B cell (primary cell): ENCODE measurements around the gene SH3YL1. TPM values are rescaled to one million over a fixed set of nuclear protein-coding genes. Genes with fewer than 3 reads are reported as not detected.

Experiments used
- ATAC-seq: fragments of 200-7000 bp; cut with Tn5 transposase; one replicate; pipeline ENCODE4 v1.10.0; 2021; ENCODE audit warnings: low read depth, mild to moderate bottlenecking, moderate number of reproducible peaks, moderate library complexity
- CTCF ChIA-PET: fragments of 350-600 bp; sonication (Branson Sonifier 250); formaldehyde crosslinking; loops from one replicate; lab custom pipeline; 2021; ENCODE audit warnings: antibody characterized with exemption, inconsistent platforms; lab: Charles Lee
- POLR2A ChIA-PET: fragments of 350-600 bp; sonication (Branson Sonifier 250); formaldehyde crosslinking; loops from one replicate; lab custom pipeline; 2021; ENCODE audit warnings: antibody characterized with exemption; lab: Charles Lee
- DNase-seq: peaks from one replicate; pipeline ENCODE4 v3.0.0; 2013
- H2AFZ ChIP-seq: 2 replicates; pipeline ENCODE4 v1.6.1; 2012; ENCODE audit warnings: mild to moderate bottlenecking, low read depth, low read length; ENCODE audit not compliant: insufficient read depth, poor library complexity, severe bottlenecking
- H3K27ac ChIP-seq, 2 donors: 1 replicate in 1 of 2; 2 replicates in 1 of 2; pipeline ENCODE4 v1.5.1; 2012 to 2013; ENCODE audit warnings: low read length in 2 of 2, mild to moderate bottlenecking in 2 of 2, moderate library complexity in 1 of 2
- H3K27me3 ChIP-seq, 4 experiments: fragments of 200-600 bp in 1 of 4; sonication (generic) in 1 of 4; replicated peaks in 1 of 4; 1 replicate in 2 of 4; 2 replicates in 2 of 4; pipeline versions ENCODE4 v1.6.1 to v1.7.0; 2013 to 2016; ENCODE audit warnings: low read length in 3 of 4, mild to moderate bottlenecking in 2 of 4, mixed read lengths in 1 of 4, moderate library complexity in 1 of 4; ENCODE audit not compliant: insufficient read depth in 4 of 4, control insufficient read depth in 3 of 4; ENCODE audit errors: control extremely low read depth in 1 of 4
- H3K36me3 ChIP-seq, 2 experiments: replicated peaks in 1 of 2; 1 replicate in 1 of 2; 2 replicates in 1 of 2; pipeline versions ENCODE4 v1.6.1 to v1.7.1; 2013; ENCODE audit warnings: low read length in 1 of 2; ENCODE audit not compliant: insufficient read depth in 2 of 2, control insufficient read depth in 1 of 2; ENCODE audit errors: control extremely low read depth in 1 of 2, extremely low read depth in 1 of 2
- H3K4me1 ChIP-seq, 2 donors: fragments of 200-600 bp in 1 of 2; sonication (generic) in 1 of 2; 1 replicate in 1 of 2; 2 replicates in 1 of 2; pipeline versions ENCODE4 v1.5.1 to v1.6.1; 2013 to 2017; ENCODE audit warnings: low read length in 2 of 2; ENCODE audit not compliant: control insufficient read depth in 2 of 2, insufficient read depth in 2 of 2
- H3K4me2 ChIP-seq: replicated peaks from 2 replicates; pipeline ENCODE3; 2012; ENCODE audit warnings: mild to moderate bottlenecking, low read depth, low read length; ENCODE audit not compliant: poor library complexity, severe bottlenecking
- H3K4me3 ChIP-seq, 5 experiments: fragments of 200-600 bp in 1 of 5; sonication (generic) in 1 of 5; 1 replicate in 3 of 5; 2 replicates in 2 of 5; pipeline versions ENCODE4 v1.5.1 to v1.7.0; 2011 to 2016; ENCODE audit warnings: low read length in 4 of 5, mild to moderate bottlenecking in 4 of 5, low read depth in 2 of 5, control low read depth in 1 of 5, moderate library complexity in 1 of 5; ENCODE audit not compliant: insufficient read depth in 1 of 5; ENCODE audit errors: control extremely low read depth in 1 of 5, extremely low read depth in 1 of 5
- H3K79me2 ChIP-seq: fragments of 200-600 bp; sonication (generic); one replicate; pipeline ENCODE4 v1.6.0; 2016; ENCODE audit warnings: low read length; ENCODE audit not compliant: control insufficient read depth, insufficient read depth
- H3K9ac ChIP-seq: fragments of 200-600 bp; sonication (generic); 2 replicates; pipeline ENCODE4 v1.6.1; 2017; ENCODE audit warnings: mild to moderate bottlenecking, low read length, moderate library complexity
- H3K9me3 ChIP-seq, 3 donors: one replicate each; pipeline versions ENCODE4 v1.6.1 to v1.7.1; 2013; ENCODE audit warnings: low read length in 2 of 3; ENCODE audit not compliant: control insufficient read depth in 2 of 3, insufficient read depth in 1 of 3; ENCODE audit errors: control extremely low read depth in 1 of 3
- H4K20me1 ChIP-seq: 2 replicates; pipeline ENCODE4 v1.6.0; 2012; ENCODE audit warnings: mild to moderate bottlenecking, low read length; ENCODE audit not compliant: insufficient read depth, control insufficient read depth, poor library complexity, severe bottlenecking
- H3K27ac Mint-ChIP-seq: one replicate; pipeline ENCODE4 v1.8.0; 2021; ENCODE audit warnings: mixed read lengths
- H3K27me3 Mint-ChIP-seq: one replicate; pipeline ENCODE4 v1.8.0; 2021; ENCODE audit warnings: mixed read lengths
- H3K4me1 Mint-ChIP-seq: one replicate; pipeline ENCODE4 v1.8.0; 2021; ENCODE audit warnings: mixed read lengths
- H3K4me3 Mint-ChIP-seq: one replicate; pipeline ENCODE4 v1.8.0; 2021; ENCODE audit warnings: mixed read lengths
- H3K9me3 Mint-ChIP-seq: one replicate; pipeline ENCODE4 v1.8.0; 2022; ENCODE audit warnings: mixed read lengths; ENCODE audit not compliant: insufficient read depth
- EZH2 ChIP-seq: IDR thresholded peaks from 2 replicates; pipeline ENCODE4 v1.6.1; 2012; ENCODE audit warnings: borderline replicate concordance, low read depth, mild to moderate bottlenecking, moderate library complexity, low read length; ENCODE audit not compliant: insufficient read depth, poor library complexity, severe bottlenecking
- WGBS: methylation state at CpG from one replicate; pipeline ENCODE4 v1.1.5; 2013; ENCODE audit warnings: missing lambda C conversion rate; ENCODE audit not compliant: insufficient coverage; 5-methylcytosine and 5-hydroxymethylcytosine counted together
- intact Hi-C: fragments of 100-400 bp; cut with micrococcal nuclease; formaldehyde crosslinking; loops from one replicate; pipeline ENCODE4 v1.10.0; 2022
- polyA plus RNA-seq: library from polyadenylated mRNA; depleted of rRNA; stranded (reverse); fragments of >200 nt; gene quantifications from 2 replicates; pipeline ENCODE4 v1.2.3, GENCODE V29; 2012
- total RNA-seq, 2 donors: library from RNA; stranded (reverse); fragments of 120-200 nt in 1 of 2; gene quantifications; 1 replicate in 1 of 2; 2 replicates in 1 of 2; pipeline versions ENCODE4 v1.2.3 to v1.2.4, GENCODE V29; 2013 to 2022
- TF ChIP-seq, protein P1 (sequence below): fragments of 200-600 bp; IDR thresholded peaks from one replicate; pipeline ENCODE4 v1.8.0; 2022; ENCODE audit warnings: antibody characterized with exemption, mild to moderate bottlenecking

SH3YL1 gene
- total and polyA plus RNA-seq, 2 donors (not counting 1 experiment from before 2014, with no cell fraction given): 33.2 to 48.4 TPM

DNA sequence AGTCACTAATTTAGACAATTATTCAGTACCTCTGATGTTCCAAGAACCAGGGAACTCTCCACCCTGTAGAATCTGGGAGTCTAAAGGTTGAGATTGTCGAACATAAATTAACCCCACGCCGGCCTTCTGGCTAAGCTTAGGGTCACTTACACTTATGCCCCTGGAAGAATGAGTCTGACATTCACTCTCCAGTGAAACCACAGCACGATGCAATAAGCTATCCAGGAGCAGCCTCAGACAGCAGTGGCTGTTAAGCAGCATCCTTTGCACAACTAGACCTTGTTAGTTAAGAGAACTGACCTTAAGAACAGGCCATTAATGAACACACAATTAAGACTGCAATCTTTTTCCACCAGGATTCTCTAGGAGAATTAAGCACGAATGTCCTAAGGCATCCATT lies 25.0 kb downstream of the SH3YL1 start:
- no peak overlapping the region for H3K27ac ChIP-seq
- TF ChIP-seq EZH2: no peak
- TF ChIP-seq, protein P1, sequence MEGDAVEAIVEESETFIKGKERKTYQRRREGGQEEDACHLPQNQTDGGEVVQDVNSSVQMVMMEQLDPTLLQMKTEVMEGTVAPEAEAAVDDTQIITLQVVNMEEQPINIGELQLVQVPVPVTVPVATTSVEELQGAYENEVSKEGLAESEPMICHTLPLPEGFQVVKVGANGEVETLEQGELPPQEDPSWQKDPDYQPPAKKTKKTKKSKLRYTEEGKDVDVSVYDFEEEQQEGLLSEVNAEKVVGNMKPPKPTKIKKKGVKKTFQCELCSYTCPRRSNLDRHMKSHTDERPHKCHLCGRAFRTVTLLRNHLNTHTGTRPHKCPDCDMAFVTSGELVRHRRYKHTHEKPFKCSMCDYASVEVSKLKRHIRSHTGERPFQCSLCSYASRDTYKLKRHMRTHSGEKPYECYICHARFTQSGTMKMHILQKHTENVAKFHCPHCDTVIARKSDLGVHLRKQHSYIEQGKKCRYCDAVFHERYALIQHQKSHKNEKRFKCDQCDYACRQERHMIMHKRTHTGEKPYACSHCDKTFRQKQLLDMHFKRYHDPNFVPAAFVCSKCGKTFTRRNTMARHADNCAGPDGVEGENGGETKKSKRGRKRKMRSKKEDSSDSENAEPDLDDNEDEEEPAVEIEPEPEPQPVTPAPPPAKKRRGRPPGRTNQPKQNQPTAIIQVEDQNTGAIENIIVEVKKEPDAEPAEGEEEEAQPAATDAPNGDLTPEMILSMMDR: no peak
- H3K9me3 Mint-ChIP-seq: peaks cover 1% of the 10 kb centered on the region
- no peaks in the 10 kb centered on the region for H3K27me3 ChIP-seq
- ATAC-seq: no peak
- intact Hi-C loops: no loop called here
- H4K20me1 ChIP-seq: no peaks in the 10 kb centered on the region
- no peak overlapping the region for H3K4me3 Mint-ChIP-seq
- no peaks in the 10 kb centered on the region for H3K9me3 ChIP-seq
- H3K9ac ChIP-seq: no peak overlapping the region
- ChIA-PET CTCF (interaction anchor here (0.8 to 3.0 kb wide), 2 partner anchors 9 to 52 kb away, joined by 3 to 11 read pairs; no protein-coding TSS in a partner anchor), POLR2A (no interaction called here)
- no peak overlapping the region for H2AFZ ChIP-seq
- H3K79me2 ChIP-seq: no peaks in the 10 kb centered on the region
- H3K4me1 ChIP-seq: no peaks in the 10 kb centered on the region
- no peaks in the 10 kb centered on the region for H3K4me1 Mint-ChIP-seq
- H3K27ac Mint-ChIP-seq: no peak overlapping the region
- WGBS: 98% methylated on average over 4 of the region's 5 CpGs
- peaks cover 4 to 17% of the 10 kb centered on the region in 2 experiments for H3K36me3 ChIP-seq
- no peak for DNase-seq
- no peaks in the 10 kb centered on the region for H3K27me3 Mint-ChIP-seq
- H3K4me3 ChIP-seq: no peak overlapping the region
- no peak overlapping the region for H3K4me2 ChIP-seq

DNA sequence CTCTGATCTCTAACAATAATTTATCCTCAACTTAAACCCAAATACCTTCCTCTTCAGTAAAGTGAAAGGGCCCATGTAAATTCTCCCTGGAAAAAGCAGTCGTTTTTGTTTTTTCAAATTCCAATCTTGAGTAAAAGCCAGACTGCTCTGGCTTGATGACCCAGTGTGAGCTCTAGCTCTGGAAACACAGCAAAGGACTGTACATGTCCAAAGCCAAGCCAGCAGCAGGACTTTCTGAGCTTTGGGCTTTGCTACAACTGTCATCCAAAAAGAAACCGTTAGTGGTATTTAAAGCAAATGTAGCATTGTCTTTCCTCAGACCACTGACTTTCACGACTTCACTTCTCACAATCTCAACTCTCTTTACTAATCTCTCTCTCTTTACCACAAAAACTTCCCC lies 25.4 kb downstream of the SH3YL1 start:
- Mint-ChIP-seq H3K4me1 (no peaks in the 10 kb centered on the region), H3K4me3 (no peak overlapping the region), H3K27ac (no peak overlapping the region), H3K27me3 (no peaks in the 10 kb centered on the region), H3K9me3 (peaks cover 1% of the 10 kb centered on the region)
- Histone ChIP-seq H3K4me2 (no peak overlapping the region), H3K4me1 (no peaks in the 10 kb centered on the region), H3K4me3 (no peak overlapping the region), H3K27ac (no peak overlapping the region), H3K27me3 (no peaks in the 10 kb centered on the region), H3K9me3 (no peaks in the 10 kb centered on the region), H3K36me3 (peaks cover 3 to 13% of the 10 kb centered on the region in 2 experiments), H4K20me1 (no peaks in the 10 kb centered on the region), H3K79me2 (no peaks in the 10 kb centered on the region), H3K9ac (no peak overlapping the region), H2AFZ (no peak overlapping the region)
- TF ChIP-seq EZH2: no peak
- TF ChIP-seq, protein P1: no peak
- no peak for DNase-seq
- ChIA-PET CTCF (interaction anchor here (0.8 to 3.0 kb wide), 2 partner anchors 9 to 52 kb away, joined by 3 to 11 read pairs; no protein-coding TSS in a partner anchor), POLR2A (no interaction called here)
- WGBS: 89% methylated on average over 2 of the region's 3 CpGs
- no peak for ATAC-seq
- intact Hi-C loops: no loop called here
